HEK293 (cell line): ENCODE data around the gene SH3BP5.
A peak's percentile ranks its signal among the peaks of the same experiment; 100 is the strongest.

Source experiments
- CTCF ChIA-PET: fragments of 350-600 bp; formaldehyde crosslinking; extraction: SDS; loops from one replicate; lab custom pipeline; 2021; ENCODE audit warnings: antibody characterized with exemption; lab: Yijun Ruan, JAX
- POLR2A ChIA-PET: fragments of 300-600 bp; formaldehyde crosslinking; extraction: SDS; loops from one replicate; lab custom pipeline; 2020; ENCODE audit warnings: antibody characterized with exemption, inconsistent platforms; lab: Yijun Ruan, JAX
- H3K27ac ChIP-seq: fragments of 200-500 bp; sonication (Bioruptor generic); 2 replicates; pipeline ENCODE4 v1.5.1; 2014; ENCODE audit warnings: low read depth, low read length, control low read depth, inconsistent platforms; ENCODE audit errors: extremely low read depth
- H3K36me3 ChIP-seq, 2 experiments: fragments of 200-500 bp in 1 of 2; sonication (Bioruptor generic) in 1 of 2; 1 replicate in 1 of 2; 2 replicates in 1 of 2; pipeline ENCODE4 v1.5.1; 2014 to 2017; ENCODE audit warnings: inconsistent platforms in 2 of 2, low read length in 2 of 2; ENCODE audit not compliant: control insufficient read depth in 2 of 2, insufficient read depth in 1 of 2
- H3K4me1 ChIP-seq: fragments of 200-500 bp; sonication (Bioruptor generic); 2 replicates; pipeline ENCODE4 v1.5.1; 2014; ENCODE audit warnings: mild to moderate bottlenecking, low read length, inconsistent platforms; ENCODE audit not compliant: control insufficient read depth, insufficient read depth
- H3K4me3 ChIP-seq: 2 replicates; pipeline ENCODE4 v1.5.1; 2011; ENCODE audit warnings: low read depth, mild to moderate bottlenecking, control low read depth, low read length, moderate library complexity
- H3K9me3 ChIP-seq: fragments of 200-500 bp; sonication (Bioruptor generic); 2 replicates; pipeline ENCODE4 v1.5.1; 2014; ENCODE audit warnings: low read depth, low read length, inconsistent platforms; ENCODE audit not compliant: control insufficient read depth, insufficient read depth
- CTCF ChIP-seq: fragments of 450-650 bp; formaldehyde crosslinking; IDR thresholded peaks from 2 replicates; pipeline ENCODE4 v1.5.1; 2016; ENCODE audit warnings: missing biosample characterization, missing genetic modification characterization
- GLI4 ChIP-seq: fragments of 450-650 bp; formaldehyde crosslinking; IDR thresholded peaks from 2 replicates; pipeline ENCODE4 v1.5.1; 2016; ENCODE audit warnings: missing biosample characterization, missing genetic modification characterization
- KLF10 ChIP-seq: fragments of 450-650 bp; IDR thresholded peaks from 2 replicates; pipeline ENCODE4 v1.5.1; 2018; ENCODE audit warnings: missing biosample characterization, mild to moderate bottlenecking, missing genetic modification characterization
- KLF16 ChIP-seq: fragments of 450-650 bp; formaldehyde crosslinking; IDR thresholded peaks from 2 replicates; pipeline ENCODE4 v1.5.1; 2017; ENCODE audit warnings: missing biosample characterization, missing genetic modification characterization
- KLF17 ChIP-seq: fragments of 450-650 bp; formaldehyde crosslinking; IDR thresholded peaks from 2 replicates; pipeline ENCODE4 v1.5.1; 2016; ENCODE audit warnings: missing biosample characterization, missing genetic modification characterization
- KLF8 ChIP-seq: fragments of 450-650 bp; formaldehyde crosslinking; IDR thresholded peaks from 2 replicates; pipeline ENCODE4 v1.5.1; 2016; ENCODE audit warnings: missing biosample characterization, missing genetic modification characterization
- KLF9 ChIP-seq: fragments of 450-650 bp; formaldehyde crosslinking; IDR thresholded peaks from 2 replicates; pipeline ENCODE4 v1.5.1; 2016; ENCODE audit warnings: missing biosample characterization, missing genetic modification characterization, low read depth
- ZBTB21 ChIP-seq: fragments of 450-650 bp; formaldehyde crosslinking; IDR thresholded peaks from 2 replicates; pipeline ENCODE4 v1.5.1; 2017; ENCODE audit warnings: missing biosample characterization, missing genetic modification characterization
- ZNF133 ChIP-seq: fragments of 450-650 bp; formaldehyde crosslinking; IDR thresholded peaks from 2 replicates; pipeline ENCODE4 v1.5.1; 2016; ENCODE audit warnings: missing biosample characterization, missing genetic modification characterization
- ZNF169 ChIP-seq: fragments of 450-650 bp; formaldehyde crosslinking; IDR thresholded peaks from 2 replicates; pipeline ENCODE4 v1.5.1; 2016; ENCODE audit warnings: missing biosample characterization, missing genetic modification characterization
- ZNF248 ChIP-seq: fragments of 450-650 bp; formaldehyde crosslinking; IDR thresholded peaks from 2 replicates; pipeline ENCODE4 v1.5.1; 2017; ENCODE audit warnings: missing biosample characterization, missing genetic modification characterization
- ZNF394 ChIP-seq: fragments of 450-650 bp; formaldehyde crosslinking; IDR thresholded peaks from 2 replicates; pipeline ENCODE4 v1.5.1; 2016; ENCODE audit warnings: missing biosample characterization, missing genetic modification characterization, mild to moderate bottlenecking, moderate library complexity, borderline replicate concordance
- ZNF398 ChIP-seq: fragments of 450-650 bp; formaldehyde crosslinking; IDR thresholded peaks from 2 replicates; pipeline ENCODE4 v1.5.1; 2017; ENCODE audit warnings: missing biosample characterization, missing genetic modification characterization
- ZNF473 ChIP-seq: fragments of 450-650 bp; formaldehyde crosslinking; IDR thresholded peaks from 2 replicates; pipeline ENCODE4 v1.5.1; 2017; ENCODE audit warnings: missing biosample characterization, missing genetic modification characterization
- ZNF518A ChIP-seq: fragments of 450-650 bp; formaldehyde crosslinking; conservative IDR thresholded peaks from 2 replicates; pipeline ENCODE4 v1.5.1; 2016; ENCODE audit warnings: low read depth, missing biosample characterization, missing genetic modification characterization
- ZNF530 ChIP-seq: fragments of 450-650 bp; formaldehyde crosslinking; IDR thresholded peaks from 2 replicates; pipeline ENCODE4 v1.5.1; 2016; ENCODE audit warnings: low read depth, missing biosample characterization, missing genetic modification characterization
- ZNF580 ChIP-seq: fragments of 450-650 bp; formaldehyde crosslinking; IDR thresholded peaks from 2 replicates; pipeline ENCODE4 v1.5.1; 2016; ENCODE audit warnings: missing biosample characterization, missing genetic modification characterization
- ZNF639 ChIP-seq: fragments of 450-650 bp; formaldehyde crosslinking; IDR thresholded peaks from 2 replicates; pipeline ENCODE4 v1.5.1; 2016; ENCODE audit warnings: missing biosample characterization, missing genetic modification characterization
- ZNF654 ChIP-seq: fragments of 450-650 bp; formaldehyde crosslinking; IDR thresholded peaks from 2 replicates; pipeline ENCODE4 v1.5.1; 2016; ENCODE audit warnings: low read depth, missing biosample characterization, missing genetic modification characterization
- ZNF658 ChIP-seq: fragments of 450-650 bp; formaldehyde crosslinking; IDR thresholded peaks from 2 replicates; pipeline ENCODE4; 2016; ENCODE audit warnings: missing biosample characterization, missing genetic modification characterization
- ZNF692 ChIP-seq: fragments of 450-650 bp; formaldehyde crosslinking; IDR thresholded peaks from 2 replicates; pipeline ENCODE4 v1.5.1; 2016; ENCODE audit warnings: missing biosample characterization, missing genetic modification characterization
- ZNF777 ChIP-seq: fragments of 450-650 bp; formaldehyde crosslinking; IDR thresholded peaks from 2 replicates; pipeline ENCODE4 v1.5.1; 2017; ENCODE audit warnings: missing biosample characterization, missing genetic modification characterization, borderline replicate concordance
- ZSCAN30 ChIP-seq: fragments of 450-650 bp; IDR thresholded peaks from 2 replicates; pipeline ENCODE4 v1.5.1; 2018; ENCODE audit warnings: missing biosample characterization, mild to moderate bottlenecking, missing genetic modification characterization, moderate library complexity
- ZXDB ChIP-seq: fragments of 450-650 bp; formaldehyde crosslinking; IDR thresholded peaks from 2 replicates; pipeline ENCODE4 v1.5.1; 2016; ENCODE audit warnings: missing biosample characterization, missing genetic modification characterization

The SH3BP5 gene

GRCh38 chr3:15377961-15378791 is 45.8 kb upstream of the SH3BP5 start:
- Histone ChIP-seq H3K4me3 (no peak overlapping the region), H3K36me3 (no peaks in the 10 kb centered on the region), H3K4me1 (no peaks in the 10 kb centered on the region), H3K27ac (no peak overlapping the region), H3K9me3 (no peaks in the 10 kb centered on the region)
- CTCF ChIA-PET, result interaction anchor here (0.6 to 3.9 kb wide), 9 partner anchors 11 to 112 kb away, joined by 3 to 58 read pairs (median 4); no protein-coding TSS in a partner anchor
- POLR2A ChIA-PET, result no interaction called here
- peak; percentile 51; the same call in 1 of the 2 replicates for TF ChIP-seq ZNF394 (tag by site-specific recombination)
- TF ChIP-seq ZBTB21, result peak; percentile 97
- TF ChIP-seq ZNF530 (tag by site-specific recombination), result no peak
- TF ChIP-seq ZNF518A (tag by site-specific recombination), result peak; percentile 100
- peak; percentile 36; the same call in 1 of the 2 replicates for TF ChIP-seq ZNF692 (tag by site-specific recombination)
- peak; percentile 75; the same call in 1 of the 2 replicates for TF ChIP-seq KLF10 (tag by site-specific recombination)
- TF ChIP-seq ZNF473 (tag by site-specific recombination), result no peak
- no peak for TF ChIP-seq ZNF169 (tag by site-specific recombination)
- 0 out of 2 replicates have a peak, but pooled peaks have one; percentile 36 for TF ChIP-seq ZSCAN30 (tag by site-specific recombination)
- peak; percentile 68 for TF ChIP-seq KLF9 (tag by site-specific recombination)
- no peak for TF ChIP-seq ZNF248 (tag by site-specific recombination)
- peak; percentile 77 for TF ChIP-seq ZXDB (tag by site-specific recombination)
- no peak for TF ChIP-seq ZNF133
- TF ChIP-seq CTCF (tag by site-specific recombination), result peak; percentile 74
- TF ChIP-seq GLI4, result no peak
- peak; percentile 64; the same call in 1 of the 2 replicates for TF ChIP-seq KLF8 (tag by site-specific recombination)
- no peak for TF ChIP-seq ZNF398
- TF ChIP-seq KLF17 (tag by site-specific recombination), result peak; percentile 51; the same call in 1 of the 2 replicates
- TF ChIP-seq ZNF639 (tag by site-specific recombination), result no peak
- no peak for TF ChIP-seq ZNF777 (tag by site-specific recombination)
- TF ChIP-seq ZNF654 (tag by site-specific recombination), result peak; percentile 92
- no peak for TF ChIP-seq ZNF658 (tag by site-specific recombination)
- TF ChIP-seq KLF16 (tag by site-specific recombination), result peak; percentile 74
- peak; percentile 96 for TF ChIP-seq ZNF580 (tag by site-specific recombination)
